ENCODE results near the gene PNMA6A.
"Not testable (repeated sequence)": the region's sequence is repeated elsewhere in the genome, so short reads cannot be mapped to it uniquely, and the experiment has no call there.

Gene PNMA6A

GRCh38 chrX:153063315-153063714 is 8.9 kb upstream of the PNMA6A start:
- Histone ChIP-seq H3K36me3 (ENCODE audit: insufficient read depth, insufficient read length, low read length) (peaks cover 4% of the 10 kb centered on the region), H3K27me3 (ENCODE audit: insufficient read depth, insufficient read length) (no peaks in the 10 kb centered on the region), H3K4me1 (ENCODE audit: insufficient read depth, insufficient read length) (no peaks in the 10 kb centered on the region), H3K9ac (ENCODE audit: insufficient read length, low read depth) (no peak overlapping the region), H3K4me3 (ENCODE audit: insufficient read length, low read depth) (no peak overlapping the region), H3K9me3 (ENCODE audit: insufficient read depth, low read length) (no peaks in the 10 kb centered on the region)
- no peak for TF ChIP-seq ZNF274 (IDR thresholded peaks at IDR 0.05; ENCODE audit: low read depth, low read length)
- no peak for TF ChIP-seq YY1 (IDR thresholded peaks at IDR 0.05; ENCODE audit: insufficient read depth, insufficient read length)
- no peak for TF ChIP-seq SUZ12 (IDR thresholded peaks at IDR 0.05; ENCODE audit: extremely low read depth, insufficient read depth, insufficient read length)
- no peak for DNase-seq (ENCODE audit: low read depth, low spot score)

DNA sequence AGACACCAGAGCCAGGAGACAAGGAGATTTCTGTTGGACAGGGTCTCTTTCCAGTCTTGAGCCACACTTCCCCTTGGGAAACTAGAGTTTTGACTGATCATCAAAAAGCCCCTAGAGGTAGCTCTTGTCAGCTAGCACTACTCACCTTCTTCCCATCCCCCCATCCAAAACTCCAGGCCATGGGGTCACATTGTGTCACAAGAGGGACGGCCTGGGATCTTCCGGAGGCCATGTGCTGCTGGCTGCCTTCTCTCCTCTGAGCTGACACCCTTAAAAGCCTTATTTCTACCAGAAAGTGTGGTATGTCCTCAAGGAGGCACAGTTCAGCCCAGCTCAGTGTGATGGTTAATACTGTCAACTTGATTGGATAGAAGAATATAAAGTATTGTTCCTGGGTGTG is 8.2 kb upstream of the PNMA6A start:
- no peaks in the 10 kb centered on the region for H3K27me3 ChIP-seq (ENCODE audit: insufficient read depth, insufficient read length)
- H3K36me3 ChIP-seq (ENCODE audit: insufficient read depth, insufficient read length, low read length), result no peaks in the 10 kb centered on the region
- no peak overlapping the region for H3K4me3 ChIP-seq (ENCODE audit: insufficient read length, low read depth)
- H3K4me1 ChIP-seq (ENCODE audit: insufficient read depth, insufficient read length), result no peaks in the 10 kb centered on the region
- TF ChIP-seq YY1 (IDR thresholded peaks at IDR 0.05; ENCODE audit: insufficient read depth, insufficient read length) (no peak), ZNF274 (IDR thresholded peaks at IDR 0.05; ENCODE audit: low read depth, low read length) (no peak), SUZ12 (IDR thresholded peaks at IDR 0.05; ENCODE audit: extremely low read depth, insufficient read depth, insufficient read length) (no peak)
- DNase-seq (ENCODE audit: low read depth, low spot score), result no peak
- H3K9me3 ChIP-seq (ENCODE audit: insufficient read depth, low read length), result no peaks in the 10 kb centered on the region
- H3K9ac ChIP-seq (ENCODE audit: insufficient read length, low read depth), result no peak overlapping the region

GRCh38 chrX:153065389-153065788 is 6.9 kb upstream of the PNMA6A start:
- H3K9ac ChIP-seq (ENCODE audit: insufficient read length, low read depth), result no peak overlapping the region
- no peaks in the 10 kb centered on the region for H3K27me3 ChIP-seq (ENCODE audit: insufficient read depth, insufficient read length)
- DNase-seq (ENCODE audit: low read depth, low spot score), result no peak
- H3K4me3 ChIP-seq (ENCODE audit: insufficient read length, low read depth), result no peak overlapping the region
- H3K4me1 ChIP-seq (ENCODE audit: insufficient read depth, insufficient read length), result no peaks in the 10 kb centered on the region
- TF ChIP-seq SUZ12 (IDR thresholded peaks at IDR 0.05; ENCODE audit: extremely low read depth, insufficient read depth, insufficient read length) (no peak), ZNF274 (IDR thresholded peaks at IDR 0.05; ENCODE audit: low read depth, low read length) (no peak), YY1 (IDR thresholded peaks at IDR 0.05; ENCODE audit: insufficient read depth, insufficient read length) (no peak)
- H3K36me3 ChIP-seq (ENCODE audit: insufficient read depth, insufficient read length, low read length), result no peaks in the 10 kb centered on the region
- H3K9me3 ChIP-seq (ENCODE audit: insufficient read depth, low read length), result no peaks in the 10 kb centered on the region

DNA sequence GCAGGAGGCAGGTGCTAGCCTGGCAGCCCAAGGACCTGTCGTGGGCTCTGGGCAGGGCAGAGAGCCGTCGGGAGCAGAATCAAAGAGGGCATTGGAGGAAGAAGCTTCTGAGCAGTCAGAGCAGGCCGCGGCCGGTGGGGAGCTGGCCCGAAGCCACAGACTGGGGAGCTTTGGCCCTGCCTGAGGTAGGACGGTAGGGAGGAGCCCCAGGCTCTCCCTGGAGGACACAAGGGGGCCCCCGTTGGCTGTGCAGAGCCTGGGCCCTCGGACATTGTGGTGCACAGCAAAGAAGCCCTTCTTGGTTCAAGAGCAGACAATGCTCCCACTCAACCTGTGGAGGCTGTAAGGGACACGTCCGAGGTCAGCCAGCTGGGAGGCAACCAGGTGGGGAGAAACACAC is 5.9 kb upstream of the PNMA6A start:
- not testable (repeated sequence) for H3K27me3 ChIP-seq (ENCODE audit: insufficient read depth, insufficient read length); H3K4me3 ChIP-seq (ENCODE audit: insufficient read length, low read depth); H3K36me3 ChIP-seq (ENCODE audit: insufficient read depth, insufficient read length, low read length); H3K9me3 ChIP-seq (ENCODE audit: insufficient read depth, low read length); H3K9ac ChIP-seq (ENCODE audit: insufficient read length, low read depth); H3K4me1 ChIP-seq (ENCODE audit: insufficient read depth, insufficient read length); DNase-seq (ENCODE audit: low read depth, low spot score)

- not testable (repeated sequence) for H3K27me3 ChIP-seq (ENCODE audit: insufficient read depth, insufficient read length); H3K4me3 ChIP-seq (ENCODE audit: insufficient read length, low read depth); H3K9ac ChIP-seq (ENCODE audit: insufficient read length, low read depth); DNase-seq (ENCODE audit: low read depth, low spot score); H3K9me3 ChIP-seq (ENCODE audit: insufficient read depth, low read length); H3K36me3 ChIP-seq (ENCODE audit: insufficient read depth, insufficient read length, low read length); H3K4me1 ChIP-seq (ENCODE audit: insufficient read depth, insufficient read length)
These were observed 1.1 kb downstream of the PNMA6A start for GRCh38 chrX:153073331-153073730.

DNA sequence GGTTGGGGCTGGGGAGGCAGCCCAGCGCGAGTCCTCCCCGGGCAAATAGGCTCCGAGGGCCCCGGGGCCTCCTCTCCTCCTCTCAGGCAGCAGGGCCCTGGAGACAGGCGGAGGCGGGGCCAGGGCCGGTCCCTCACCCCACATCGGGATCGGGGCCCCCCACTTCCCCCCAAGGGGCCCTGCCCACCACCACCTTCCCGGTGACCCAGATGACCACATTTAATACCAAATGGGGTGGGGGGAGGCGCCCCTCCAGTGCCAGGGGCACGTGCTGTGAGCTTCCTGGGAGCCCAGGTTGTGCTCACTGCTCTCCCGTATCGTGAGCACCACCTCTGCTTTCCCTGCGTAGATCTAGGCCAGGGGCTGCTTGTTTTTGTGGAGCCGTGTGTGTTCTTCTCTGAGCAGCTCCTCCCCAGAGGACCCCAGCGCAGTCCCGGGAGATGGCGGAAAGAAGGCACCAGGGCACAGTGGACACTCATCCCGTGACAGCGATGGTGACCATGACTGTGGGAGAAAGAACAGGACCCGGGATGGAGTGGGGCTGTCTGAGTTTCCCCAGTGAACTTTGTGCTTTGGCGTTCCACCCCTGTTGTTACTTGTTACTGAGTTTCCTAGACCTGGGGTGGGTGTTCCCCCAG is 2.1 kb downstream of the PNMA6A start:
- Histone ChIP-seq H3K36me3 (ENCODE audit: insufficient read depth, insufficient read length, low read length) (no peaks in the 10 kb centered on the region), H3K9me3 (ENCODE audit: insufficient read depth, low read length) (no peaks in the 10 kb centered on the region), H3K4me3 (ENCODE audit: insufficient read length, low read depth) (no peak overlapping the region), H3K9ac (ENCODE audit: insufficient read length, low read depth) (no peak overlapping the region), H3K4me1 (ENCODE audit: insufficient read depth, insufficient read length) (no peaks in the 10 kb centered on the region), H3K27me3 (ENCODE audit: insufficient read depth, insufficient read length) (no peaks in the 10 kb centered on the region)
- TF ChIP-seq ZNF274 (IDR thresholded peaks at IDR 0.05; ENCODE audit: low read depth, low read length), result no peak
- TF ChIP-seq SUZ12 (IDR thresholded peaks at IDR 0.05; ENCODE audit: extremely low read depth, insufficient read depth, insufficient read length), result no peak
- no peak for TF ChIP-seq YY1 (IDR thresholded peaks at IDR 0.05; ENCODE audit: insufficient read depth, insufficient read length)
- no peak for DNase-seq (ENCODE audit: low read depth, low spot score)

DNA sequence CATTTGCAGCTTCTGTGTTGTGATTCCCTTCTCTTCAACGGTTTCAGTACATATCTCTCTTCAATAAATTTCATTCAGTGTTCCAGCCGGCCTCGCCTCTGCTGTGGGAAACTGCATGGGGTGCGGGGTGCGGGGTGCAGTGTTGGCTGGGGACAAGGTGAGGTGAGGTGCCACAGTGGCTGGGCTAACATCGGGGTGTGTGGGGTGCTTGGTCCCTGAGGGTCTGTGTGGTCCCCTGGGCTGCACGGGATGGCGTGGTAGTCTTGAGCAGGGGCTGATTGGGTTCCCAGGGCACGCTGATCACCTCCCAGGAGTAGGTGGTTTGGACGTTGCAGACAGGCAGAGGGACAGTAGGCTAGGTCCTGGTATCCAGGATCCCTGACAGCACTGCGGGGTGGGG is 2.7 kb downstream of the PNMA6A start:
- Histone ChIP-seq H3K4me3 (ENCODE audit: insufficient read length, low read depth) (no peak overlapping the region), H3K9ac (ENCODE audit: insufficient read length, low read depth) (no peak overlapping the region), H3K4me1 (ENCODE audit: insufficient read depth, insufficient read length) (no peaks in the 10 kb centered on the region), H3K9me3 (ENCODE audit: insufficient read depth, low read length) (no peaks in the 10 kb centered on the region), H3K27me3 (ENCODE audit: insufficient read depth, insufficient read length) (no peaks in the 10 kb centered on the region), H3K36me3 (ENCODE audit: insufficient read depth, insufficient read length, low read length) (no peaks in the 10 kb centered on the region)
- no peak for TF ChIP-seq SUZ12 (IDR thresholded peaks at IDR 0.05; ENCODE audit: extremely low read depth, insufficient read depth, insufficient read length)
- TF ChIP-seq ZNF274 (IDR thresholded peaks at IDR 0.05; ENCODE audit: low read depth, low read length), result no peak
- no peak for TF ChIP-seq YY1 (IDR thresholded peaks at IDR 0.05; ENCODE audit: insufficient read depth, insufficient read length)
- DNase-seq (ENCODE audit: low read depth, low spot score), result no peak

- Histone ChIP-seq H3K4me3 (ENCODE audit: insufficient read length, low read depth) (no peak overlapping the region), H3K36me3 (ENCODE audit: insufficient read depth, insufficient read length, low read length) (no peaks in the 10 kb centered on the region), H3K27me3 (ENCODE audit: insufficient read depth, insufficient read length) (no peaks in the 10 kb centered on the region), H3K9ac (ENCODE audit: insufficient read length, low read depth) (no peak overlapping the region), H3K9me3 (ENCODE audit: insufficient read depth, low read length) (no peaks in the 10 kb centered on the region), H3K4me1 (ENCODE audit: insufficient read depth, insufficient read length) (no peaks in the 10 kb centered on the region)
- DNase-seq (ENCODE audit: low read depth, low spot score), result no peak
- TF ChIP-seq ZNF274 (IDR thresholded peaks at IDR 0.05; ENCODE audit: low read depth, low read length), result no peak
These were observed 3.1 kb downstream of the PNMA6A start for GRCh38 chrX:153075366-153075765.

DNA sequence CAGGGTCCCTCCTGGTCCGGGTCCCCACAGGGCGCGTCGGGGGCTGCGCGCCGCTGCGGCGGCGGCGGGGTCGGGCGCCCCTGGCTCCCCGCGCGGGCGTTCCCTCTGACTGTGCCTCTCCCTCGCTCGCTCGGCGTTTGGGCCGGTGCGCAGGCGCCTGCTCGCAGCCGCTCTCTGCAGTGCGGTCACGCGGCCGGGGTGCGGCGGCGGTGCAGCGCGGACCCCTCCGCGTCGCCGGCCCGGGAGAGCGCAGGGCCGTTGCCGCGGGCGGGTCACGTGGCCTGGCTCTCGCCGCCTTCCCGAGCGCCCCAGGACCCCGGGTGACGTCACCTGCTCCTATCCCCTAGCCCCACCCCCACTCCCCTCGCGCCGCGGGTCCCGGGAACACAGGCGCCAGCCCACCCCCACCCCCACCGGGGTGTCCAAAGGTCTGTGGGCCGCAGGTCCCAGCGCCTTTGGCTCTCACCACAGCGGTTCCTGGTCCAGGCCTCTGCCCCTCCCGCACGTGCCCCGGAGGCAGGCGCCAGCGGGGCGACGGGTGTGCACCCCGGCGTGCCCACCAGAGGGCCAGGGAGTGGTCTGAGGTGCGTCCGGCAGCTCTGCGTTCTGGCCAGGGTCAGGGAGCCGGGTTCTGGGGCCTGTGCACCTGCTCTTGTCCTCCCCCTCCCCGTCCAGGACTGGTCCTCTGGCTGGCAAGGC is 5.3 kb downstream of the PNMA6A start:
- not testable (repeated sequence) for H3K27me3 ChIP-seq (ENCODE audit: insufficient read depth, insufficient read length); H3K4me1 ChIP-seq (ENCODE audit: insufficient read depth, insufficient read length); H3K9me3 ChIP-seq (ENCODE audit: insufficient read depth, low read length); DNase-seq (ENCODE audit: low read depth, low spot score); H3K36me3 ChIP-seq (ENCODE audit: insufficient read depth, insufficient read length, low read length); H3K4me3 ChIP-seq (ENCODE audit: insufficient read length, low read depth); H3K9ac ChIP-seq (ENCODE audit: insufficient read length, low read depth)

DNA sequence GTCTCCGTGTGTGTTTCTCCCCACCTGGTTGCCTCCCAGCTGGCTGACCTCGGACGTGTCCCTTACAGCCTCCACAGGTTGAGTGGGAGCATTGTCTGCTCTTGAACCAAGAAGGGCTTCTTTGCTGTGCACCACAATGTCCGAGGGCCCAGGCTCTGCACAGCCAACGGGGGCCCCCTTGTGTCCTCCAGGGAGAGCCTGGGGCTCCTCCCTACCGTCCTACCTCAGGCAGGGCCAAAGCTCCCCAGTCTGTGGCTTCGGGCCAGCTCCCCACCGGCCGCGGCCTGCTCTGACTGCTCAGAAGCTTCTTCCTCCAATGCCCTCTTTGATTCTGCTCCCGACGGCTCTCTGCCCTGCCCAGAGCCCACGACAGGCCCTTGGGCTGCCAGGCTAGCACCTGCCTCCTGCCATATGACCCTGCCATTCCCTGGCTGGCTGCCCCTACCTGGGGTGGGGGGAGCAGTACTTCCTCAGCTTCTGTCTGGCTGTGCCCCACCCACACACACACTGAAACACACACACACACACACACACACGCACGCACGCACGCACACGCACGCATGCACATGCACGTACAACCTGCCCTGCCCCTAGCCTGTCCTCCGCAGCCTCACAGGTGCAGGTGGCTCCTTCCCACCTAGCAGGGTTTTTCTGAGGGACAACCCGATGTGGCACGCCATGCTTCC is 11.1 kb downstream of the PNMA6A start:
- not testable (repeated sequence) for H3K9ac ChIP-seq (ENCODE audit: insufficient read length, low read depth)

More for the DNA sequence above, 11.1 kb downstream of the PNMA6A start:
- H3K4me1 ChIP-seq (ENCODE audit: insufficient read depth, insufficient read length); H3K27me3 ChIP-seq (ENCODE audit: insufficient read depth, insufficient read length); H3K4me3 ChIP-seq (ENCODE audit: insufficient read length, low read depth); H3K36me3 ChIP-seq (ENCODE audit: insufficient read depth, insufficient read length, low read length); H3K9me3 ChIP-seq (ENCODE audit: insufficient read depth, low read length); DNase-seq (ENCODE audit: low read depth, low spot score): not testable (repeated sequence)
